ENCODE results near the gene IL36RN. TPM values are rescaled to one million over a fixed set of nuclear protein-coding genes. Genes with fewer than 3 reads are reported as not detected.
A peak's percentile ranks its signal among the peaks of the same experiment; 100 is the strongest.

IL36RN gene
- total and polyA plus RNA-seq, 2 of the 13 experiments (the other 11 are each of a cell fraction or from before 2014, with no cell fraction given), result not detected

DNA sequence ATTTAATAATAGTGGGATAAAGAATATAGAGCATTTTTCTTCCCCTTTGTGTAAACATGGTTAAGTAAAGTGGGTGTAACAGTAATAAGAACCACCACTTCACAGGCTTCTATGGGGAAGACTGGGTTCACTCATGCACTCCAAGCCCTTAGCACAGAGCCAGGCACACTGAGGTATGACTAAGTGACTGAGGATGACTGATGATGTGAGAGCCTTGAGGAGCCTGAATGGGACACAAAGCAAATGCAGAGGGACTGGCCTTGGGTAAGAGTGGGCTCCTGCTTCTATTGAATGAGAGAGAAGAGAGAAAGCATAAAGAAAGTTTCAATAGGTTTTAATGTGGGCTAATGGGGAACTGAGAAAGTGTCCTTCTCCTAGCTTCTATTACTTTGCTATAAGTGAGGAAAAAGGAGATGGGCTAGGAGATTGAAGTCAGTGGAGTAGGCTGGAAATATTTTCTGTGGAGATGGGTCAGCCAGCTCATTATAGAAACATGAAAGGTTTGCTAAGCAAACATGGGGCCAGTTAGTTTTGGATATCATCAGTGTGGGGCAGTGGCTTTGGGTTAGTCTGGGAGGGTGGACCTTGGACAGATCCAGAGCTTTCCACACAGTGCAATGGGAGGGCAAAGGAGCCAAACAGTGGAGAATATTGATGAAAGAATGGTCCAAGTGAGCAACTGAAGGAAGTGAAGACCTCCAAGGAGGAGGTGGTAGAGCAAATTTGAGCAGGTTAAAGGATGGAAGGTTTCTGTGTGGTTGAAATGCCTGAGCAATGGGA lies 29.4 kb downstream of the IL36RN start (continued):
- 0 out of 2 replicates have a peak, but pooled peaks have one; percentile 49 for TF ChIP-seq MEIS2 (CRISPR knock-in tag; IDR thresholded peaks at IDR 0.05)
- no peak for TF ChIP-seq ZNF234 (CRISPR knock-in tag; conservative IDR thresholded peaks at IDR 0.05)
- TF ChIP-seq, protein P1, sequence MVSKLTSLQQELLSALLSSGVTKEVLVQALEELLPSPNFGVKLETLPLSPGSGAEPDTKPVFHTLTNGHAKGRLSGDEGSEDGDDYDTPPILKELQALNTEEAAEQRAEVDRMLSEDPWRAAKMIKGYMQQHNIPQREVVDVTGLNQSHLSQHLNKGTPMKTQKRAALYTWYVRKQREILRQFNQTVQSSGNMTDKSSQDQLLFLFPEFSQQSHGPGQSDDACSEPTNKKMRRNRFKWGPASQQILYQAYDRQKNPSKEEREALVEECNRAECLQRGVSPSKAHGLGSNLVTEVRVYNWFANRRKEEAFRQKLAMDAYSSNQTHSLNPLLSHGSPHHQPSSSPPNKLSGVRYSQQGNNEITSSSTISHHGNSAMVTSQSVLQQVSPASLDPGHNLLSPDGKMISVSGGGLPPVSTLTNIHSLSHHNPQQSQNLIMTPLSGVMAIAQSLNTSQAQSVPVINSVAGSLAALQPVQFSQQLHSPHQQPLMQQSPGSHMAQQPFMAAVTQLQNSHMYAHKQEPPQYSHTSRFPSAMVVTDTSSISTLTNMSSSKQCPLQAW (CRISPR knock-in tag; IDR thresholded peaks at IDR 0.05), result peak; percentile 66; the same call in 1 of the 2 replicates
- 0 out of 2 replicates have a peak, but pooled peaks have one; percentile 34 for TF ChIP-seq HOXA5 (CRISPR knock-in tag; IDR thresholded peaks at IDR 0.05)
- TF ChIP-seq, protein P2, sequence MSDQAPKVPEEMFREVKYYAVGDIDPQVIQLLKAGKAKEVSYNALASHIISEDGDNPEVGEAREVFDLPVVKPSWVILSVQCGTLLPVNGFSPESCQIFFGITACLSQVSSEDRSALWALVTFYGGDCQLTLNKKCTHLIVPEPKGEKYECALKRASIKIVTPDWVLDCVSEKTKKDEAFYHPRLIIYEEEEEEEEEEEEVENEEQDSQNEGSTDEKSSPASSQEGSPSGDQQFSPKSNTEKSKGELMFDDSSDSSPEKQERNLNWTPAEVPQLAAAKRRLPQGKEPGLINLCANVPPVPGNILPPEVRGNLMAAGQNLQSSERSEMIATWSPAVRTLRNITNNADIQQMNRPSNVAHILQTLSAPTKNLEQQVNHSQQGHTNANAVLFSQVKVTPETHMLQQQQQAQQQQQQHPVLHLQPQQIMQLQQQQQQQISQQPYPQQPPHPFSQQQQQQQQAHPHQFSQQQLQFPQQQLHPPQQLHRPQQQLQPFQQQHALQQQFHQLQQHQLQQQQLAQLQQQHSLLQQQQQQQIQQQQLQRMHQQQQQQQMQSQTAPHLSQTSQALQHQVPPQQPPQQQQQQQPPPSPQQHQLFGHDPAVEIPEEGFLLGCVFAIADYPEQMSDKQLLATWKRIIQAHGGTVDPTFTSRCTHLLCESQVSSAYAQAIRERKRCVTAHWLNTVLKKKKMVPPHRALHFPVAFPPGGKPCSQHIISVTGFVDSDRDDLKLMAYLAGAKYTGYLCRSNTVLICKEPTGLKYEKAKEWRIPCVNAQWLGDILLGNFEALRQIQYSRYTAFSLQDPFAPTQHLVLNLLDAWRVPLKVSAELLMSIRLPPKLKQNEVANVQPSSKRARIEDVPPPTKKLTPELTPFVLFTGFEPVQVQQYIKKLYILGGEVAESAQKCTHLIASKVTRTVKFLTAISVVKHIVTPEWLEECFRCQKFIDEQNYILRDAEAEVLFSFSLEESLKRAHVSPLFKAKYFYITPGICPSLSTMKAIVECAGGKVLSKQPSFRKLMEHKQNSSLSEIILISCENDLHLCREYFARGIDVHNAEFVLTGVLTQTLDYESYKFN (CRISPR knock-in tag; conservative IDR thresholded peaks at IDR 0.05), result peak; percentile 93
- TF ChIP-seq ZNF878 (CRISPR knock-in tag; IDR thresholded peaks at IDR 0.05), result peak; percentile 81
- no peak for TF ChIP-seq ZNF547 (CRISPR knock-in tag; IDR thresholded peaks at IDR 0.05)
- peak; percentile 83; the same call in 1 of the 2 replicates for TF ChIP-seq IRF2 (CRISPR knock-in tag; IDR thresholded peaks at IDR 0.05)
- 0 out of 2 replicates have a peak, but pooled peaks have one; percentile 35 for TF ChIP-seq HOXD1 (CRISPR knock-in tag; IDR thresholded peaks at IDR 0.05)
- TF ChIP-seq WIZ (CRISPR knock-in tag; IDR thresholded peaks at IDR 0.05), result peak; percentile 75; the same call in 1 of the 2 replicates
- TF ChIP-seq CBX1 (IDR thresholded peaks at IDR 0.05; ENCODE audit: low read depth), result peak; percentile 51
- TF ChIP-seq ZFP90 (CRISPR knock-in tag; IDR thresholded peaks at IDR 0.05; ENCODE audit: borderline replicate concordance), result no peak
- peak; percentile 66 for TF ChIP-seq ZNF746 (CRISPR knock-in tag; IDR thresholded peaks at IDR 0.05)
- TF ChIP-seq ZNF629 (CRISPR knock-in tag; conservative IDR thresholded peaks at IDR 0.05), result peak; percentile 95
- TF ChIP-seq ZNF350 (CRISPR knock-in tag; IDR thresholded peaks at IDR 0.05; ENCODE audit: borderline replicate concordance, low read depth), result 0 out of 2 replicates have a peak, but pooled peaks have one; percentile 25
- TF ChIP-seq NFYB (CRISPR knock-in tag; IDR thresholded peaks at IDR 0.05), result no peak
- TF ChIP-seq, protein P3, sequence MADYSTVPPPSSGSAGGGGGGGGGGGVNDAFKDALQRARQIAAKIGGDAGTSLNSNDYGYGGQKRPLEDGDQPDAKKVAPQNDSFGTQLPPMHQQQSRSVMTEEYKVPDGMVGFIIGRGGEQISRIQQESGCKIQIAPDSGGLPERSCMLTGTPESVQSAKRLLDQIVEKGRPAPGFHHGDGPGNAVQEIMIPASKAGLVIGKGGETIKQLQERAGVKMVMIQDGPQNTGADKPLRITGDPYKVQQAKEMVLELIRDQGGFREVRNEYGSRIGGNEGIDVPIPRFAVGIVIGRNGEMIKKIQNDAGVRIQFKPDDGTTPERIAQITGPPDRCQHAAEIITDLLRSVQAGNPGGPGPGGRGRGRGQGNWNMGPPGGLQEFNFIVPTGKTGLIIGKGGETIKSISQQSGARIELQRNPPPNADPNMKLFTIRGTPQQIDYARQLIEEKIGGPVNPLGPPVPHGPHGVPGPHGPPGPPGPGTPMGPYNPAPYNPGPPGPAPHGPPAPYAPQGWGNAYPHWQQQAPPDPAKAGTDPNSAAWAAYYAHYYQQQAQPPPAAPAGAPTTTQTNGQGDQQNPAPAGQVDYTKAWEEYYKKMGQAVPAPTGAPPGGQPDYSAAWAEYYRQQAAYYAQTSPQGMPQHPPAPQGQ (CRISPR knock-in tag; IDR thresholded peaks at IDR 0.05; ENCODE audit: borderline replicate concordance), result no peak
- peak; percentile 73; the same call in 1 of the 2 replicates for TF ChIP-seq LCORL (IDR thresholded peaks at IDR 0.05)
- peak; percentile 99 for TF ChIP-seq LCORL (CRISPR knock-in tag; IDR thresholded peaks at IDR 0.05)
- TF ChIP-seq ZNF614 (CRISPR knock-in tag; IDR thresholded peaks at IDR 0.05; ENCODE audit: borderline replicate concordance), result peak; percentile 69; the same call in 1 of the 2 replicates
- no peak for TF ChIP-seq TBP (CRISPR knock-in tag; IDR thresholded peaks at IDR 0.05)
- TF ChIP-seq, protein P4, sequence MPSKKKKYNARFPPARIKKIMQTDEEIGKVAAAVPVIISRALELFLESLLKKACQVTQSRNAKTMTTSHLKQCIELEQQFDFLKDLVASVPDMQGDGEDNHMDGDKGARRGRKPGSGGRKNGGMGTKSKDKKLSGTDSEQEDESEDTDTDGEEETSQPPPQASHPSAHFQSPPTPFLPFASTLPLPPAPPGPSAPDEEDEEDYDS (CRISPR knock-in tag; IDR thresholded peaks at IDR 0.05), result peak; percentile 63; the same call in 1 of the 2 replicates
- peak; percentile 72; the same call in 1 of the 2 replicates for TF ChIP-seq ZSCAN31 (CRISPR knock-in tag; IDR thresholded peaks at IDR 0.05; ENCODE audit: low read depth)

Data from HepG2 (cell line).